Liver (tissue), 3 donors: ENCODE data around the gene FARP1.

Experiments used
- CTCF ChIP-seq: fragments of 150-350 bp; IDR thresholded peaks from 2 replicates; pipeline ENCODE4 v1.5.1; 2017; ENCODE audit warnings: improper control_type of control experiment, low read depth, low read length; ENCODE audit not compliant: missing input control
- SP1 ChIP-seq: IDR thresholded peaks from 2 replicates; pipeline ENCODE4 v1.6.1; 2018; ENCODE audit warnings: antibody characterized with exemption, mild to moderate bottlenecking
- TAF1 ChIP-seq: conservative IDR thresholded peaks from 2 replicates; pipeline ENCODE4 v1.6.1; 2016; ENCODE audit warnings: antibody characterized with exemption, mild to moderate bottlenecking
- TF ChIP-seq, protein P1 (sequence below): IDR thresholded peaks from 2 replicates; pipeline ENCODE4 v1.6.1; 2016; ENCODE audit warnings: antibody characterized with exemption
- donor health status: healthy.
- donor health status: healthy.

GRCh38 chr13:98403076-98403475, 260.2 kb downstream of the FARP1 start:
- no peak for TF ChIP-seq TAF1
- no peak for TF ChIP-seq CTCF
- TF ChIP-seq, protein P1, sequence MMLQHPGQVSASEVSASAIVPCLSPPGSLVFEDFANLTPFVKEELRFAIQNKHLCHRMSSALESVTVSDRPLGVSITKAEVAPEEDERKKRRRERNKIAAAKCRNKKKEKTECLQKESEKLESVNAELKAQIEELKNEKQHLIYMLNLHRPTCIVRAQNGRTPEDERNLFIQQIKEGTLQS: no peak
- TF ChIP-seq SP1: peak; percentile 31
